RWPE2 (cell line): ENCODE results near the gene PLEKHM3.

Experiments
- ATAC-seq: fragments of 200-7000 bp; cut with Tn5 transposase; 3 replicates; pipeline ENCODE4 v1.9.1; 2021; ENCODE audit warnings: low read depth
- DNase-seq: peaks from one replicate; pipeline ENCODE4 v3.0.0-alpha.2; 2020; ENCODE audit warnings: low spot score
- H3K27ac ChIP-seq: fragments of 450-650 bp; 2 replicates; pipeline ENCODE4 v1.5.1; 2017; ENCODE audit warnings: mild to moderate bottlenecking; ENCODE audit not compliant: poor library complexity, severe bottlenecking
- H3K27me3 ChIP-seq: fragments of 250-450 bp; sonication (Bioruptor Pico); 2 replicates; pipeline ENCODE4 v1.5.1; 2021; ENCODE audit warnings: mild to moderate bottlenecking, moderate library complexity; ENCODE audit not compliant: insufficient read depth, poor library complexity, severe bottlenecking
- H3K36me3 ChIP-seq: fragments of 250-450 bp; sonication (Bioruptor Pico); 2 replicates; pipeline ENCODE4 v1.5.1; 2020; ENCODE audit warnings: low read depth, mild to moderate bottlenecking, moderate library complexity
- H3K4me1 ChIP-seq: fragments of 250-450 bp; sonication (Bioruptor Pico); 2 replicates; pipeline ENCODE4 v1.5.1; 2021; ENCODE audit warnings: mild to moderate bottlenecking, moderate library complexity; ENCODE audit not compliant: insufficient read depth, poor library complexity, severe bottlenecking
- H3K4me3 ChIP-seq: fragments of 250-450 bp; sonication (Bioruptor Pico); 2 replicates; pipeline ENCODE4 v1.5.1; 2021; ENCODE audit warnings: mild to moderate bottlenecking, moderate library complexity; ENCODE audit not compliant: severe bottlenecking
- H3K9me3 ChIP-seq: fragments of 250-450 bp; sonication (Bioruptor Pico); 2 replicates; pipeline ENCODE4 v1.5.1; 2021; ENCODE audit warnings: mild to moderate bottlenecking, moderate library complexity; ENCODE audit not compliant: severe bottlenecking
- CTCF ChIP-seq: fragments of 450-650 bp; IDR thresholded peaks from one replicate; pipeline ENCODE4 v1.5.1; 2017; ENCODE audit warnings: mild to moderate bottlenecking, moderate library complexity; ENCODE audit not compliant: poor library complexity, severe bottlenecking

Gene PLEKHM3

GRCh38 chr2:208017721-208018120 lies 7.6 kb downstream of the PLEKHM3 start:
- Histone ChIP-seq H3K4me1 (peaks cover 5% of the 10 kb centered on the region), H3K27ac (no peak overlapping the region), H3K36me3 (no peaks in the 10 kb centered on the region), H3K9me3 (no peaks in the 10 kb centered on the region), H3K4me3 (no peak overlapping the region), H3K27me3 (no peaks in the 10 kb centered on the region)
- no peak for DNase-seq
- no peak for TF ChIP-seq CTCF
- ATAC-seq: no peak

- Histone ChIP-seq H3K4me3 (no peak overlapping the region), H3K36me3 (no peaks in the 10 kb centered on the region), H3K4me1 (peaks cover 5% of the 10 kb centered on the region), H3K9me3 (no peaks in the 10 kb centered on the region), H3K27ac (no peak overlapping the region), H3K27me3 (no peaks in the 10 kb centered on the region)
- ATAC-seq: no peak
- no peak for DNase-seq
- TF ChIP-seq CTCF: no peak
These were observed 9.9 kb downstream of the PLEKHM3 start for GRCh38 chr2:208015475-208015874.

- peak; percentile 80; the same call in 2 of the 3 replicates for ATAC-seq
- Histone ChIP-seq H3K36me3 (no peaks in the 10 kb centered on the region), H3K27me3 (no peaks in the 10 kb centered on the region), H3K27ac (no peak overlapping the region), H3K4me3 (no peak overlapping the region), H3K4me1 (peaks cover 5% of the 10 kb centered on the region), H3K9me3 (no peaks in the 10 kb centered on the region)
- TF ChIP-seq CTCF: no peak
- no peak for DNase-seq
These were observed 11.8 kb downstream of the PLEKHM3 start for GRCh38 chr2:208013285-208014178.

- no peaks in the 10 kb centered on the region for H3K36me3 ChIP-seq
- no peaks in the 10 kb centered on the region for H3K9me3 ChIP-seq
- no peak overlapping the region for H3K27ac ChIP-seq
- peaks cover 5% of the 10 kb centered on the region for H3K4me1 ChIP-seq
- no peaks in the 10 kb centered on the region for H3K27me3 ChIP-seq
- no peak overlapping the region for H3K4me3 ChIP-seq
- no peak for TF ChIP-seq CTCF
- ATAC-seq (no peak), DNase-seq (no peak)
These were observed 12.9 kb downstream of the PLEKHM3 start for GRCh38 chr2:208012449-208012848.

- no peak for DNase-seq
- ATAC-seq: no peak
- Histone ChIP-seq H3K27ac (no peak overlapping the region), H3K4me3 (no peak overlapping the region), H3K27me3 (no peaks in the 10 kb centered on the region), H3K36me3 (no peaks in the 10 kb centered on the region), H3K9me3 (no peaks in the 10 kb centered on the region), H3K4me1 (peaks cover 22% of the 10 kb centered on the region)
- no peak for TF ChIP-seq CTCF
These were observed 14.8 kb downstream of the PLEKHM3 start for GRCh38 chr2:208010506-208010905.
